ENCODE data around the gene CFAP92. TPM values are rescaled to one million over a fixed set of nuclear protein-coding genes. Genes with fewer than 3 reads are reported as not detected.

Gene CFAP92
- total RNA-seq, 1 donor from 2014 or later = 8.7 TPM

DNA sequence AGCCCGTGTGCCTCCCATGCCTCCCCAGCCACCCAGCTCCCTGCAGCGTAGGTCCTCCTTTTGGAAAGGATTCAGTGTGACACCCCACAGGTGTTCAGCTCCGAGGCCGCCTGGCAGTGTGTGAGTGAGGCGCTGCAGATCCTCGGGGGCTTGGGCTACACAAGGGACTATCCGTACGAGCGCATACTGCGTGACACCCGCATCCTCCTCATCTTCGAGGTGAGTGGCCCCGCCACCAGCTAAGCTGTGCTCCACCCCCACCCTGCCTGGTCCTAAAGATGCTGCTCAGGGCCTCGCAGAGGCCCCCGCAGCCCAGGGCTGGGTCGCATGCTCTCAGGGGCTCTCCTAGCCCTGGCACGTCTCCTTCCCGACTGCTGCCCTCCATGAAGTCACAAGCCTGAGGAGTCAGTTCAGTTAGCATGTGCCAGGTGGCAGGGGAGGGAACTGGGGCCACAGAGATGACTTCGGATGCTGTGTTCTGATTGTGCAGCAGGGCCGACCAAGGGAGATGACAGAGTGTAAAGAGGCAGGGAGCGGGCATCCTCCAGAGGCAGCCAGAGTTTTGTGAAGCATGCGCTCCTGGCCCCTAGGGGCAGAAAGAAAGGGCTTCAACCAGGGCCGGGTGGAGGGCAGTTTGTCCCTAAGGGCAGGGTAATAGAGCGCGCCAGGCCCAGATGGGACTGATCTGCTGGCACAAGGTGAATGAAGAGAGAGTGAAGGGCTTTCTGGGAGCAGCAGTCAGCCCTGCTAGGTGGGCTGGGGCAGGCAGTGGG lies 87.7 kb downstream of the CFAP92 start:
- no peaks in the 10 kb centered on the region for H3K4me1 Mint-ChIP-seq
- no peaks in the 10 kb centered on the region for H3K27me3 Mint-ChIP-seq (ENCODE audit: low read depth)
- DNase-seq (ENCODE audit: low read depth, low spot score) = no peak
- TF ChIP-seq, protein P1, sequence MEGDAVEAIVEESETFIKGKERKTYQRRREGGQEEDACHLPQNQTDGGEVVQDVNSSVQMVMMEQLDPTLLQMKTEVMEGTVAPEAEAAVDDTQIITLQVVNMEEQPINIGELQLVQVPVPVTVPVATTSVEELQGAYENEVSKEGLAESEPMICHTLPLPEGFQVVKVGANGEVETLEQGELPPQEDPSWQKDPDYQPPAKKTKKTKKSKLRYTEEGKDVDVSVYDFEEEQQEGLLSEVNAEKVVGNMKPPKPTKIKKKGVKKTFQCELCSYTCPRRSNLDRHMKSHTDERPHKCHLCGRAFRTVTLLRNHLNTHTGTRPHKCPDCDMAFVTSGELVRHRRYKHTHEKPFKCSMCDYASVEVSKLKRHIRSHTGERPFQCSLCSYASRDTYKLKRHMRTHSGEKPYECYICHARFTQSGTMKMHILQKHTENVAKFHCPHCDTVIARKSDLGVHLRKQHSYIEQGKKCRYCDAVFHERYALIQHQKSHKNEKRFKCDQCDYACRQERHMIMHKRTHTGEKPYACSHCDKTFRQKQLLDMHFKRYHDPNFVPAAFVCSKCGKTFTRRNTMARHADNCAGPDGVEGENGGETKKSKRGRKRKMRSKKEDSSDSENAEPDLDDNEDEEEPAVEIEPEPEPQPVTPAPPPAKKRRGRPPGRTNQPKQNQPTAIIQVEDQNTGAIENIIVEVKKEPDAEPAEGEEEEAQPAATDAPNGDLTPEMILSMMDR (conservative IDR thresholded peaks at IDR 0.05) = no peak
- no peaks in the 10 kb centered on the region for H3K9me3 Mint-ChIP-seq
- H3K4me3 Mint-ChIP-seq = no peak overlapping the region
- peaks cover 6% of the 10 kb centered on the region for H3K36me3 Mint-ChIP-seq (ENCODE audit: low read depth)
- no peak overlapping the region for H3K27ac Mint-ChIP-seq (ENCODE audit: unreplicated experiment)

DNA sequence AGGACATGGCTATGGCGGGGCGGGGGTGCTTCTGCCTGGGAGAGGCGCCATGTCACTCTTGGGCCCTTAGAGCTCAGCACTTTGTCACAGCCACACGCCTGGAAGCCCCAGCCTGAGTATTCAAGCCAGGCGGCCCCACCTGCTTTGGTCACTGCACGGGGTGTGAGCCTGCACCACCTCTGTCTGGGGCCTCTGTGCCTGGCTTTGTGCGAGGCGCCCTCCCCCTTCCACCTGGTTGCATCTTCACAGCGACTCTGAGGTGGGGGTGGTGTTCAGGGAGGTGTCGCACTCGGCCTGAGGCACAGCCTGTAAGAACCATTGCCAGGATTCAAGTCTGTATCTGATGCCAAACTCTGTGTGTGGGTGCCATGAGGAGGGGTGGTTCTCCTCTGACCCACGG lies 90.4 kb downstream of the CFAP92 start:
- Mint-ChIP-seq H3K27ac (ENCODE audit: unreplicated experiment) (no peak overlapping the region), H3K4me1 (no peaks in the 10 kb centered on the region), H3K4me3 (no peak overlapping the region), H3K36me3 (ENCODE audit: low read depth) (peaks cover 9% of the 10 kb centered on the region), H3K27me3 (ENCODE audit: low read depth) (no peaks in the 10 kb centered on the region), H3K9me3 (no peaks in the 10 kb centered on the region)
- TF ChIP-seq, protein P1 (conservative IDR thresholded peaks at IDR 0.05) = no peak
- DNase-seq (ENCODE audit: low read depth, low spot score) = no peak

DNA sequence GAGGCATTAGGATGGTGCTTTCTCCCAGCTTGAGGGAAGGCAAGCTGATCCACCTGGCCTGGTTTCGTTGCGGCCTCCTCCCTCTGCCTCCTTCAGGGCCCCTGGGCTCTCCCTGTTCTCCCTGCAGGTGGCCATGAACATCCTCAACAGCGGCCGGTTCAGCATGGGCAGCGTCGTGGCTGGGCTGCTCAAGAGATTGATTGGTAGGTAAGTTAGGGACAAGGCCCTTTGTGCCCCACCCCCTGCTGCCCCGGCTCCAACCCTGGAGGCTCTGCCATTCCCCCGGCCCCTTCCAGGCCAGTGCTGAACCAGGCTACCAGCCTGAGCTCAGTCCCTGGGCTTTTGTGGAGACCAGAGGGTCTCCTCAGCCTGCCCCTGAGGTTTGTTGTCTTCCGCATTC lies 91.5 kb downstream of the CFAP92 start:
- Mint-ChIP-seq H3K4me1 (no peaks in the 10 kb centered on the region), H3K36me3 (ENCODE audit: low read depth) (peaks cover 9% of the 10 kb centered on the region), H3K27ac (ENCODE audit: unreplicated experiment) (no peak overlapping the region), H3K27me3 (ENCODE audit: low read depth) (no peaks in the 10 kb centered on the region), H3K9me3 (no peaks in the 10 kb centered on the region), H3K4me3 (no peak overlapping the region)
- TF ChIP-seq, protein P1 (conservative IDR thresholded peaks at IDR 0.05) = no peak
- no peak for DNase-seq (ENCODE audit: low read depth, low spot score)

DNA sequence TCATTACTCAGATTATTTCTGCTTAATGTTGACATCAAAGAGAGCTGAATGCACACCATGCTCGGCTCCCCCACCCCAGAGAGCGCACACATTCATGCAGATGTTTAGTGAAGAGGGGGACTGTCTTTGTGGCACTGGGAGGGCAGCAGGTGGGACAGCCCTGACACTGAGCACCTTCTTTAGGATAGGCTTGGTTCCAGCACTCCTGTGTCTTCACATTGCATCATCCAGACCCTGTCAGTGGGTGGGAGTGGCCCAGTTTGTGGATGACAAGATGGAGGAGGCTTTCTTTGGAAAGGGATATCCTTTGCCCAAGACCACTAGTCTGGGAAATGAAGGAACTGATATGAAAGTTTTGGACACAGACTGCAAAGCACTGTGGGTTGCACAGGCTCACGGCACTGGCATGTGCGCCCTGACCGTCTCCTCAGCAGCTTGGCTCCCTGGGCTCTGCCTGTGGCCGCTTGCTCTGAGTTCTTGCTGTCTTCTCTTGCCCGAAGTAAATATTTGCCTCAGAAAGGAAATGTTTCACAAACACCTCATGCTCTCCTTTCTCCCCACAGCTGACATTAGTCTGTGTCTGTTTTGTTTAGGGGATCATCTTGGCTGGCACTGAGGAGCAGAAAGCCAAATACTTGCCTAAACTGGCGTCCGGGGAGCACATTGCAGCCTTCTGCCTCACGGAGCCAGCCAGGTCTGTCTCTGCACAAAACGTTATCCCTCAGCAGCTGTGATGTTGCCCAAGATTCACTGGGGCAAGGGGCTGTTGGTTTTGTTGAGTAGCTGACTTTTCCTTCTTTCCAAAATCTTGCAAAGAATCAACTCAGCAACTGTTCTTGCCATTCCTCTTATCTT lies 97.8 kb downstream of the CFAP92 start:
- no peak for DNase-seq (ENCODE audit: low read depth, low spot score)
- Mint-ChIP-seq H3K9me3 (no peaks in the 10 kb centered on the region), H3K4me1 (no peaks in the 10 kb centered on the region), H3K27me3 (ENCODE audit: low read depth) (no peaks in the 10 kb centered on the region), H3K36me3 (ENCODE audit: low read depth) (peaks cover 5% of the 10 kb centered on the region), H3K4me3 (no peak overlapping the region), H3K27ac (ENCODE audit: unreplicated experiment) (peak overlapping the region; percentile 12)
- TF ChIP-seq, protein P1 (conservative IDR thresholded peaks at IDR 0.05) = no peak

DNA sequence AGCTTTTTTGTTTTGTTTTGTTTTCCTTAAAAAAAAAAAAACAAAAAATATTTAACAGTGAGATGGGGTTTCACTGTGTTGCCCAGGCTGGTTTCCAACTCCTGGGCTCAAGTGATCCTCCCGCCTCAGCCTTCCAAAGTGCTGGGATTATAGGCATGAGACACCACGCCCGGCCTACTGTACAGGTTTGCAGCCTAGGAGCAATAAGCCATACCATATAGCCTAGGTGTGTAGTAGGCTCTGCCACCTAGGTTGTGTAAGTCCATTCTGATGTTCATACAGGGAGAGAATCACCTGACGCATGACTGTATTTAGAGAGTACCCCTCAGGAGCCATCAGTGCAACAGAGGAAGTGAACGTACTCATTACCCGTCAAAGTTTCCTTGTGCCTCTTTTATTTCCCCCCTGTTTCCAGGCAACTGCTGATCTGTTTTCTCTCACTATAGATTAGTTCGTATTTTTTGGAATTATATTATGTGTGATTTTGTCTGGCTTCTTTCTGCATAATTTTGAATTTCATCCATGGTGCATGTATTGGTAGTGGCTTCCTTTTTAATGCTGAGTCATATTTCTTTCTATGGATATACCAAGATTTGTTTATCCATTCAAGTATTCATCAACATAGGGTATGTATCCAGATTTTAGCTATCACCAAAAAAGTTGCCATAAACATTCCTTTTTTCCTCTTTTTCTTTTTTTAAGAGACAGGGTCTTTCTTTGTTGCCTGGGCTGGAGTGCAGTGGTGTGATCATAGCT lies 104.6 kb downstream of the CFAP92 start:
- no peaks in the 10 kb centered on the region for H3K27me3 Mint-ChIP-seq (ENCODE audit: low read depth)
- peaks cover 5% of the 10 kb centered on the region for H3K36me3 Mint-ChIP-seq (ENCODE audit: low read depth)
- no peak overlapping the region for H3K4me3 Mint-ChIP-seq
- DNase-seq (ENCODE audit: low read depth, low spot score) = no peak
- TF ChIP-seq, protein P1 (conservative IDR thresholded peaks at IDR 0.05) = no peak
- no peaks in the 10 kb centered on the region for H3K4me1 Mint-ChIP-seq
- H3K27ac Mint-ChIP-seq (ENCODE audit: unreplicated experiment) = no peak overlapping the region
- no peaks in the 10 kb centered on the region for H3K9me3 Mint-ChIP-seq
